Renal pelvis (tissue), 4 donors: Measurements from ENCODE around the gene MAP3K8. TPM values are rescaled to one million over a fixed set of nuclear protein-coding genes. Genes with fewer than 3 reads are reported as not detected.

Source experiments
- DNase-seq: peaks from one replicate; pipeline ENCODE4 v3.0.0-alpha.2; 2013
- polyA plus RNA-seq, 3 donors: library from polyadenylated mRNA; unstranded; fragments of 120-200 nt; gene quantifications; one replicate each; pipeline ENCODE4 v1.2.1, GENCODE V29; 2013; ENCODE audit not compliant: insufficient read length in 3 of 3

MAP3K8 gene
- polyA plus RNA-seq, 3 donors, result 6.3 to 12.3 (median 9.3) TPM

GRCh38 chr10:30490289-30491000 lies 56.5 kb downstream of the MAP3K8 start:
- no peak for DNase-seq

GRCh38 chr10:30491204-30491915 lies 57.4 kb downstream of the MAP3K8 start:
- DNase-seq, result no peak

- DNase-seq, result no peak
Measured at GRCh38 chr10:30491916-30492515, 58.0 kb downstream of the MAP3K8 start.

GRCh38 chr10:30493609-30494530 lies 59.9 kb downstream of the MAP3K8 start:
- no peak for DNase-seq

- no peak for DNase-seq
Measured at GRCh38 chr10:30494558-30494957, 60.6 kb downstream of the MAP3K8 start.

- no peak for DNase-seq
Measured at GRCh38 chr10:30495687-30496086, 61.7 kb downstream of the MAP3K8 start.

GRCh38 chr10:30499816-30500215 lies 65.8 kb downstream of the MAP3K8 start:
- DNase-seq, result no peak

GRCh38 chr10:30500534-30500933 lies 66.5 kb downstream of the MAP3K8 start:
- DNase-seq, result no peak

- DNase-seq, result no peak
Measured at GRCh38 chr10:30500963-30501504, 67.0 kb downstream of the MAP3K8 start.

GRCh38 chr10:30502266-30503060 lies 68.5 kb downstream of the MAP3K8 start:
- no peak for DNase-seq

- DNase-seq, result no peak
Measured at GRCh38 chr10:30503700-30504266, 69.8 kb downstream of the MAP3K8 start.

- no peak for DNase-seq
Measured at GRCh38 chr10:30505543-30506298, 71.7 kb downstream of the MAP3K8 start.

- DNase-seq, result no peak
Measured at GRCh38 chr10:30509508-30509907, 75.5 kb downstream of the MAP3K8 start.

- DNase-seq, result no peak
Measured at GRCh38 chr10:30510184-30510931, 76.4 kb downstream of the MAP3K8 start.

- DNase-seq, result no peak
Measured at GRCh38 chr10:30510932-30511700, 77.1 kb downstream of the MAP3K8 start.
